ENCODE data around the gene GEMIN7.

GEMIN7 gene

GRCh38 chr19:45133661-45134060, 54.6 kb downstream of the GEMIN7 start:
- DNase-seq = no peak

GRCh38 chr19:45135176-45135885, 56.3 kb downstream of the GEMIN7 start:
- DNase-seq = no peak

- DNase-seq = no peak
Measured at GRCh38 chr19:45136507-45137178, 57.6 kb downstream of the GEMIN7 start.

GRCh38 chr19:45137179-45137761, 58.2 kb downstream of the GEMIN7 start:
- DNase-seq = no peak

- no peak for DNase-seq
Measured at GRCh38 chr19:45138303-45138751, 59.3 kb downstream of the GEMIN7 start.

- no peak for DNase-seq
Measured at GRCh38 chr19:45139286-45140143, 60.5 kb downstream of the GEMIN7 start.

- DNase-seq = no peak
Measured at GRCh38 chr19:45140144-45140503, 61.1 kb downstream of the GEMIN7 start.

GRCh38 chr19:45140533-45140932, 61.5 kb downstream of the GEMIN7 start:
- no peak for DNase-seq
